AG04450 (cell line): ENCODE data around the gene RNF4. TPM values are rescaled to one million over a fixed set of nuclear protein-coding genes. Genes with fewer than 3 reads are reported as not detected.

Source experiments
- CTCF ChIA-PET: fragments of 300-600, 350-600 bp; formaldehyde crosslinking; extraction: SDS; loops from one replicate; lab custom pipeline; 2022; ENCODE audit warnings: antibody characterized with exemption, inconsistent platforms; lab: Charles Lee
- POLR2A ChIA-PET: fragments of 350-600 bp; formaldehyde crosslinking; extraction: SDS; loops from one replicate; lab custom pipeline; 2021; ENCODE audit warnings: antibody characterized with exemption, inconsistent platforms; lab: Yijun Ruan, JAX
- DNase-seq: peaks from one replicate; pipeline ENCODE4 v3.0.0-alpha.2; 2011; ENCODE audit warnings: low read depth, low spot score
- H3K27ac ChIP-seq: one replicate; pipeline ENCODE4 v1.5.1; 2012; ENCODE audit warnings: low read depth, low read length, control low read depth
- H3K27me3 ChIP-seq: one replicate; pipeline ENCODE4 v1.6.0; 2012; ENCODE audit warnings: low read length; ENCODE audit not compliant: control insufficient read depth, insufficient read depth
- H3K4me3 ChIP-seq: 2 replicates; pipeline ENCODE4 v1.5.1; 2011; ENCODE audit warnings: mild to moderate bottlenecking, low read depth, low read length, control low read depth
- H3K9me3 ChIP-seq: 2 replicates; pipeline ENCODE4 v1.5.1; 2012; ENCODE audit warnings: low read length; ENCODE audit not compliant: control insufficient read depth, insufficient read depth
- CTCF ChIP-seq: IDR thresholded peaks from 2 replicates; pipeline ENCODE4 v1.5.1; 2011; ENCODE audit warnings: low read depth, low read length, control low read depth, inconsistent platforms
- polyA plus RNA-seq: library from polyadenylated mRNA; depleted of rRNA; stranded (reverse); fragments of >200 nt; gene quantifications from 2 replicates; pipeline ENCODE4 v1.2.3, GENCODE V29; 2011

RNF4 gene
- polyA plus RNA-seq, 1 experiment: 95.4 TPM

DNA sequence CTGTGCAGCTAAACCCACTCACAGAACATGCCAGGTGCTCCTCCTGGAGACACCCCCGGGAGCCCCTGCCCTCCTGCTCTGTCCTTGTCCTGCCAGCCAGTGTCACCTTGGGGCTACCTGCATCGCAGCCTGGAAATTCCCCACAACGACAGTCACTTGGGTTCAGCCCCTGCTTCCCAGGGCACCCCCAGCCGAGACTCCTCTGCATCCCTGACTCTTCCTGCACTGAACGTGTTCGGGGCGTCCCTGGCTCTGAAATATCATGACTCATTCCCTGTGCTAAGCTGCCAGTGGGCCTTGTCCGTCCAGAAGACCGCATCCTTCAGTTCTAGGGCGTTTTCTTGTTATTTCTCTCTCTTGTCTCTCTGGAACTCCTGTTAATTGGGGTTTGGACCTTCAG, 44.3 kb upstream of the RNF4 start:
- Histone ChIP-seq H3K4me3 (no peak overlapping the region), H3K9me3 (peaks cover 8% of the 10 kb centered on the region; the same call in 1 of the 2 replicates), H3K27me3 (peaks cover 38% of the 10 kb centered on the region), H3K27ac (no peak overlapping the region)
- TF ChIP-seq CTCF: no peak
- ChIA-PET CTCF (no interaction called here), POLR2A (no interaction called here)
- DNase-seq: no peak

DNA sequence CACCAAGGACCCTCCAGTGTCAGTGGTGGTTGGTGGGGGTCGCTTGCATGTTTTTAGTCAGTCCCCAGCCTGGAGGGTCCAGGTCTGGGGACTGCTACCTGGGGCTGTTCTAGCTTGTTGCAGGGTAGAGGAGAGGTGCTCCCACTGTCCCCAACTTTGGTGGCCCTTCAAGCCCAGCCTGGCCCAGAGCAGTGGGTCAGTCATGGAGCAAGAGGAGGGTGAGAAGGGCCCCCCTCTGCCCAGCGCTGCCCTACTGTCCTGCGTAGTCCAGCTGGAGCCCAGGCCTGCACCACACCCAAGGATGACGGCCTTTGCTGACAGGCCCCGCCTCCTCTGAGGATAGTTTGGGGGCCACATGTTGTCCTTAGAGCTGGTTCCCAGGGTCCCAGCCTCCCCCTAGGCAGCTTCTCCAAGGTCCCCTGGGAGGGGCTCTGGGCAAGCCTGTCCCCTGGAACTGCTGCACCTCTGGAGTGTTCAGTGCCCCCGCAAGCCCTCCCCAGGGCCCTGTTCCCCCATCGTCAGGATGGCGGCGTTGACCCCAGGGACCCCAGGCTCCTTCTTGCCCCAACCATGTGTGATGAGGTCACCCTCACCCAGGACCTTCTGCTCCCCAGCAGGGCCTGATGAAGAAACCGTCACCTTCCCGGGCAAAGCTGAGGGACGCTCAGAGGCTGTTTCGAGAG, 43.4 kb upstream of the RNF4 start:
- CTCF ChIA-PET: no interaction called here
- Histone ChIP-seq H3K27ac (no peak overlapping the region), H3K9me3 (peaks cover 13% of the 10 kb centered on the region), H3K27me3 (peaks cover 28% of the 10 kb centered on the region), H3K4me3 (no peak overlapping the region)
- DNase-seq: no peak
- POLR2A ChIA-PET: no interaction called here
- TF ChIP-seq CTCF: no peak

DNA sequence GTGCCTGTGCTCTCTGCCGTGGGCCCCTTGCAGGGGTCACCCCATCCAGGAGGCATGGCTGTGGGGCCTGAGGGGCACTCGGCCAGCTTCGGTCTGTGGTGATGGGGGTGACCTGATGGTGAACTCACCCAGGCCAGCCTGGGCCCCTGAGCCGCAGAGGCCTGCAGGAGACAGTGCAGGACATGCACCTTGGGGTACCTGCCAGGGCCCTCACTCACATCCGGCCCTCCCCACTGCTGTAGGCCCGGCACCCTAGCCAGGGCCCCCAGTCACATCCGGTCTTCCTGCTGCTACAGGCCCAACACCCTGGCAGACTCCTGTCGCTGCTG, 42.9 kb upstream of the RNF4 start:
- Histone ChIP-seq H3K4me3 (no peak overlapping the region), H3K27me3 (peaks cover 24% of the 10 kb centered on the region), H3K9me3 (peaks cover 17% of the 10 kb centered on the region), H3K27ac (no peak overlapping the region)
- CTCF ChIA-PET: no interaction called here
- TF ChIP-seq CTCF: no peak
- POLR2A ChIA-PET: no interaction called here
- no peak for DNase-seq

- H3K27ac ChIP-seq: no peak overlapping the region
- no peak overlapping the region for H3K4me3 ChIP-seq
- CTCF ChIA-PET: no interaction called here
- H3K9me3 ChIP-seq: peaks cover 17% of the 10 kb centered on the region
- TF ChIP-seq CTCF: no peak
- peaks cover 18% of the 10 kb centered on the region for H3K27me3 ChIP-seq
- no peak for DNase-seq
- POLR2A ChIA-PET: no interaction called here
Observed at GRCh38 chr4:2426711-2427275, 42.1 kb upstream of the RNF4 start.
